GM12892 (cell line): ENCODE results near the gene TIMM17B.

Source experiments
- POLR2A ChIP-seq: IDR thresholded peaks from 2 replicates; pipeline ENCODE4 v1.6.1; 2011; ENCODE audit warnings: low read depth, low read length, control low read depth
- POLR2AphosphoS5 ChIP-seq: IDR thresholded peaks from 2 replicates; pipeline ENCODE4 v1.6.1; 2011; ENCODE audit warnings: low read depth, low read length, control low read depth

DNA sequence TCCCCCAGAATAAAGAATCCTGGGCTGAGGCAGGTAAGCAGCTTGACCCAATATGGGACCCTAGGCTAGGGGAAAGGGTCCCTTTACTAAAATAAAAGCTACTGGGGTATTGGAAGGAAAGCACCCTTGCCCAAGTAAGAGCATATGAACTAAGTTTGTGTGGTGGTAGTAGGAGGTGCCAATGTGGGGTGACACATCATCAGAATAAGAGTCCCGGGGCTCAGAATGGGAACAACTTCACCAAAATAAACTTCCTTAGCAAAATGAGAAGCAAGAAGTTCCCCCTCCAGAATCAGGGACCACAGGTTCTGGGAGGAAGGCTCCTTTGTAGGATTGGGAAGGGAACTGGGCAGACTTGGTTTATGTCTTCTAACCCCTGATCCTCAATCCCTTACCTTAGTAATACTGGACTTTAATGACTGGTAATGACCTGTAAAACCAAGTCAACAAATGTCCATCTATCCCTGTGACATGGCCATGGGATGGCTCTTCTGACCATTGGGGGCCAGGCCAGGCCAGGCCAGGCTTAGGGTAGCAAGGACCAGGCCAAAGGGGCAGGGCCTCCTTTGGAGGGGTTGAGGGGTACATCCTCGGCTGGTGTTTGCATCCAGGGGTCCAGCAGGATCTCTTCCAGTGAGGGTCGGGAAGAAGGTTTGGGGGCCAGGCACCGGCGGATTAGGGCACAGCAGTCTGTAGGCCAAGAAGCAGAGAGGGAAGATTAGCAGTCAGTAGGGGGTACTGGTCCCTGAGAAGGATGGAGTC, 16.2 kb upstream of the TIMM17B start:
- TF ChIP-seq POLR2A (no peak), POLR2AphosphoS5 (no peak)
